Measurements from ENCODE around the gene TAAR5.
"Not testable (repeated sequence)": the region's sequence is repeated elsewhere in the genome, so short reads cannot be mapped to it uniquely, and the experiment has no call there.

The TAAR5 gene

GRCh38 chr6:132587424-132587823, 2.1 kb downstream of the TAAR5 start:
- H3K36me3 ChIP-seq, result no peaks in the 10 kb centered on the region
- no peak for TF ChIP-seq Cebpa-rat (IDR thresholded peaks at IDR 0.05)

GRCh38 chr6:132584698-132585097, 4.8 kb downstream of the TAAR5 start:
- Histone ChIP-seq H4K20me1 (no peaks in the 10 kb centered on the region), H3K9ac (no peak overlapping the region), H3K4me2 (no peak overlapping the region), H3K27me3 (no peaks in the 10 kb centered on the region), H3K27ac (no peak overlapping the region), H3K9me3 (replicated peaks in 1 of 11) (peaks cover 0 to 5% (median 0%) of the 10 kb centered on the region in 11 experiments; a peak in 4 of 22 replicates), H3K36me3 (no peaks in the 10 kb centered on the region), H3K4me3 (no peak overlapping the region), H3K4me1 (no peaks in the 10 kb centered on the region)
- TF ChIP-seq Cebpa-rat (IDR thresholded peaks at IDR 0.05), result no peak

More at GRCh38 chr6:132587424-132587823, 2.1 kb downstream of the TAAR5 start:
- Histone ChIP-seq H3K27me3 (no peaks in the 10 kb centered on the region), H3K4me3 (no peak overlapping the region), H3K4me2 (no peak overlapping the region), H3K27ac (no peak overlapping the region), H3K4me1 (peaks cover 0 to 3% (median under 1%) of the 10 kb centered on the region in 10 experiments; a peak in 8 of 20 replicates), H4K20me1 (no peaks in the 10 kb centered on the region), H3K9ac (no peak overlapping the region), H3K9me3 (replicated peaks in 1 of 11) (no peaks in the 10 kb centered on the region)

DNA sequence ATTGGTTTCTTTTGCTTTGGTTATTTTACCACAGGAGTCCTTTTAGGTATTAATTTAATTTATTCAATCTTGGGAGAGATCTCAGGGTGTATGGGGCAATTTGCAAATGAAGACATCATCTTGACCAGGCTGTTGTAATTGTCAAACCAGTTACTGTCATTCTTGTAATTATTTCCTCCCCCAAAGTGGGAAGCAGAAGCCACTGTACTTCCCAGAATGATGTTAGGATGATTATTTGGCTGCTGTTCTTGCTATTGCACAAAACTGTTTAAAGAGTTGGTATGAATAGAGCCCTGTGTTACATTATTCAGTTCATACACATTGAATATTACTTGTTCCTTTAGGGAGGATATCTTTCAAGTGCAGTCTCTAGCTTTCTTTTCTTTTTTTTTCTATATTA, 17.8 kb downstream of the TAAR5 start:
- Histone ChIP-seq H3K4me2 (no peak overlapping the region), H3K4me1 (no peaks in the 10 kb centered on the region), H3K36me3 (no peaks in the 10 kb centered on the region), H4K20me1 (no peaks in the 10 kb centered on the region), H3K27me3 (no peaks in the 10 kb centered on the region), H3K27ac (no peak overlapping the region), H3K9ac (no peak overlapping the region), H3K9me3 (replicated peaks in 1 of 11) (no peaks in the 10 kb centered on the region), H3K4me3 (no peak overlapping the region)
- TF ChIP-seq Cebpa-rat (IDR thresholded peaks at IDR 0.05), result no peak

DNA sequence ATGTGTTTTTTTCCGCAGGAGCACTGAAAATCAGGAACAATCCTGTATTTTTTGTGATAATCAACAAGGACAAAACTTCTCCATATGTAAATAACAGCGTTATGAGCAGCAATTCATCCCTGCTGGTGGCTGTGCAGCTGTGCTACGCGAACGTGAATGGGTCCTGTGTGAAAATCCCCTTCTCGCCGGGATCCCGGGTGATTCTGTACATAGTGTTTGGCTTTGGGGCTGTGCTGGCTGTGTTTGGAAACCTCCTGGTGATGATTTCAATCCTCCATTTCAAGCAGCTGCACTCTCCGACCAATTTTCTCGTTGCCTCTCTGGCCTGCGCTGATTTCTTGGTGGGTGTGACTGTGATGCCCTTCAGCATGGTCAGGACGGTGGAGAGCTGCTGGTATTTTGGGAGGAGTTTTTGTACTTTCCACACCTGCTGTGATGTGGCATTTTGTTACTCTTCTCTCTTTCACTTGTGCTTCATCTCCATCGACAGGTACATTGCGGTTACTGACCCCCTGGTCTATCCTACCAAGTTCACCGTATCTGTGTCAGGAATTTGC, 19.2 kb downstream of the TAAR5 start, which contains the start of gene TAAR6:
Gene TAAR6 (plus strand): TSS at position 102 of the 557 bp plus-strand sequence. CDS start 0 bp downstream, at position 102.
- no peaks in the 10 kb centered on the region for H3K9me3 ChIP-seq (replicated peaks in 1 of 11)
- no peak within 1 kb of the TSS for H3K27ac ChIP-seq
- H3K4me1 ChIP-seq, result no peaks in the 10 kb centered on the region
- no peaks in the 10 kb centered on the region for H3K27me3 ChIP-seq
- H3K4me3 ChIP-seq, result no peak within 1 kb of the TSS
- no peaks in the 10 kb centered on the region for H3K36me3 ChIP-seq
- TF ChIP-seq Cebpa-rat (IDR thresholded peaks at IDR 0.05), result no peak
- no peak within 1 kb of the TSS for H3K9ac ChIP-seq
- H3K4me2 ChIP-seq, result no peak within 1 kb of the TSS
- no peaks in the 10 kb centered on the region for H4K20me1 ChIP-seq

DNA sequence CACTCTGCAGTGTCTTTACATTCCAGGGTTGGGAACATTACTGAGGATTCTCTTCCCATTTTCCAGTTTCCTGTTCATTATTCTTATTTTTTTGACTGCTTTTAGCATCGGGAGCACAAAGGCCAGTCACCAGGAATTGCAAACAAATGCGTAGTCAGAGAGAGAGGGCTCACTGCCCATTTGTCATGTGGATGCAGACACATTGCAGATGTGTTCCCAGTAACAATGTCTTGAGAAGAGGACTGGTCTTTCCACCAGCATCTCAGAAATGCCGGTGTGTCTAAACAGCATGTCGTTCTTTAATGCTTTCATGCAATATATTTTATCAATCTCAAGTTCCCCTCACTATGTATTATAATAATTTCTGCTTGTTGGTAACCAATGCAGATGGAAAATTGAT, 20.4 kb downstream of the TAAR5 start:
- Histone ChIP-seq H3K4me1 (no peaks in the 10 kb centered on the region), H3K4me2 (no peak overlapping the region), H3K36me3 (no peaks in the 10 kb centered on the region), H3K9me3 (replicated peaks in 1 of 11) (no peaks in the 10 kb centered on the region), H3K9ac (no peak overlapping the region), H3K27me3 (no peaks in the 10 kb centered on the region), H4K20me1 (no peaks in the 10 kb centered on the region), H3K4me3 (no peak overlapping the region), H3K27ac (no peak overlapping the region)
- no peak for TF ChIP-seq Cebpa-rat (IDR thresholded peaks at IDR 0.05)

DNA sequence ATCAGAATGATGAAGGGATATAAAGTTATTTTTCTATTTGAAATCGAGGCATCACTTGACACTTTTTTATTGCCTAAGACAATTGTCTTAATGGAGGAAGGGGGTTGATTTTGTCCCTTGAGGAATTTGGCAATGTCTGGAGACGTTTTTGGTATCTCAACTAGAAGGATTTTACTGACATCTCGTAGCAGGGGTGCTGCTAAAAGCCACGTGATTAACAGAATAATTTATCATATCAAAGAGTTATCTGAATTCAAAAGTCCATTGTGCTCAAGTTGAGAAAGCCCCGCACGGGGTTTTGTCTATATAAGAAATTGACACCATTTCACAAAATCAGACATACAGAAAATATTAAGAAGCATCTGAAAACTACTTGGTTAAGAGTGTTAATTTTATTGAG, 20.9 kb downstream of the TAAR5 start:
- TF ChIP-seq Cebpa-rat (IDR thresholded peaks at IDR 0.05), result no peak
- H3K9ac ChIP-seq, result no peak overlapping the region

DNA sequence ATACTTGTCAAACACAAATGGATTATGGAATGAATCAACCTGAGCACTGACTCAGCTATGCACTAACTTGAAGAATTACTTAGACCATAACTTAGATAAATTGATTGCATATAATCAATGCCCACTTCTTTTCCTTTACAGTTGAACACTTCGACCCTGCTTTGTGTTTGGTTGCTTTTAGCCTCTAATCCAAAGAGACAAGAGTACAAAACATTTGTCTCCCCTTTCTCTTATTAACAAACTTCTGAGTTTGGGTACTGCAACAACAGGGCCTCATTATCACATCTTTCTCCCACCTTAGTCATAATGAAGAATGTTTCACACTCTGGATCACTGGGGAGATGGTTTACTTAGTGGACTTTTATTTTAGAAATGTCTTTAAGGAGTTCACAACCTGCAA, 22.0 kb downstream of the TAAR5 start:
- no peaks in the 10 kb centered on the region for H3K27me3 ChIP-seq
- no peaks in the 10 kb centered on the region for H3K9me3 ChIP-seq (replicated peaks in 1 of 11)
- H3K9ac ChIP-seq, result no peak overlapping the region
- no peaks in the 10 kb centered on the region for H3K36me3 ChIP-seq
- no peaks in the 10 kb centered on the region for H4K20me1 ChIP-seq
- H3K27ac ChIP-seq, result no peak overlapping the region
- no peak overlapping the region for H3K4me3 ChIP-seq
- no peaks in the 10 kb centered on the region for H3K4me1 ChIP-seq
- no peak for TF ChIP-seq Cebpa-rat (IDR thresholded peaks at IDR 0.05)
- no peak overlapping the region for H3K4me2 ChIP-seq

More for the DNA sequence above, 20.9 kb downstream of the TAAR5 start:
- Histone ChIP-seq H3K4me3 (no peak overlapping the region), H3K4me1 (no peaks in the 10 kb centered on the region), H3K27me3 (no peaks in the 10 kb centered on the region), H3K27ac (no peak overlapping the region), H3K9me3 (replicated peaks in 1 of 11) (no peaks in the 10 kb centered on the region), H4K20me1 (no peaks in the 10 kb centered on the region), H3K36me3 (no peaks in the 10 kb centered on the region), H3K4me2 (no peak overlapping the region)

DNA sequence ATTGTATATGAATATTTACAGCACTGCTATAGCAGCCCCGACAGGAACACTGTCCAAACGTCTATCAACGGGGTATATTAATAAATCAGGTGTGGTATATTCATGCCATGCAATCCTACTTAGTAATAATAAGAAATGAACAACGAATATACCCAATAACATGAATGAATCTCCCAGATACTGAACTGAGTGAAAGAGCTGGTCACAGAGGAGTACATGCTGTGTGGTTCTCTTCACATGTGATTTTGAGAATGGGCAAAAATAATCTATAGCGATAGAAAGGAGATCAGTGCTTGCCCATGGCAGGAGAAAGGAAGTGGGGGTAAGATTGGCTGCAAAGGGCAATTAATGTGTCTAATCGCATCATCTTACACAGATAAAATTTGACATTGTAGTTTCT, 23.1 kb downstream of the TAAR5 start:
- Histone ChIP-seq H3K36me3 (no peaks in the 10 kb centered on the region), H3K4me2 (no peak overlapping the region), H4K20me1 (no peaks in the 10 kb centered on the region), H3K27ac (no peak overlapping the region), H3K4me1 (no peaks in the 10 kb centered on the region), H3K9me3 (replicated peaks in 1 of 11) (no peaks in the 10 kb centered on the region), H3K9ac (no peak overlapping the region), H3K4me3 (no peak overlapping the region), H3K27me3 (no peaks in the 10 kb centered on the region)
- TF ChIP-seq Cebpa-rat (IDR thresholded peaks at IDR 0.05), result no peak

GRCh38 chr6:132560087-132560486, 29.5 kb downstream of the TAAR5 start:
- H3K4me1 ChIP-seq; H4K20me1 ChIP-seq; H3K9ac ChIP-seq; H3K36me3 ChIP-seq; H3K4me3 ChIP-seq; H3K27ac ChIP-seq; H3K4me2 ChIP-seq; H3K9me3 ChIP-seq (replicated peaks in 1 of 11); H3K27me3 ChIP-seq: not testable (repeated sequence)

DNA sequence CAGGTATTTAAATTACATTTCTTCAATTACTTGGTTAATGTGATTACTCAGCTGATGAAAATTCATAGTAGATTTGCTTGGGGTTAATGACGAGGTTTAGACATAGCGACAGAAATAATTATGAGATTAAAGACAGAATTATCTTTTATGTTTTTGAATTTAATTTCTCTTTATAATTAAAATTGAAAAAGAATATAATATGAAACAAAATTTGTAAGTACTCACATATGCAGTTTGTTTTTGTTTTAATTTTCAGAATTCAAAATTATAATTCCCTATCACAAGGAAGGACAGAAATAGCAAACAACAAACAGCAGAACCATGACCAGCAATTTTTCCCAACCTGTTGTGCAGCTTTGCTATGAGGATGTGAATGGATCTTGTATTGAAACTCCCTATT, 37.2 kb downstream of the TAAR5 start, which contains the start of gene TAAR8:
Gene TAAR8 (plus strand): TSS at position 301 of the 400 bp plus-strand sequence. CDS start 21 bp downstream, at position 322.
- H3K36me3 ChIP-seq, result no peaks in the 10 kb centered on the region
- H3K9ac ChIP-seq, result no peak within 1 kb of the TSS
- H3K27me3 ChIP-seq, result no peaks in the 10 kb centered on the region
- no peaks in the 10 kb centered on the region for H3K4me1 ChIP-seq
- H3K27ac ChIP-seq, result no peak within 1 kb of the TSS
- no peak within 1 kb of the TSS for H3K4me2 ChIP-seq
- no peaks in the 10 kb centered on the region for H3K9me3 ChIP-seq (replicated peaks in 1 of 11)
- no peak within 1 kb of the TSS for H3K4me3 ChIP-seq
- H4K20me1 ChIP-seq, result no peaks in the 10 kb centered on the region
- no peak for TF ChIP-seq Cebpa-rat (IDR thresholded peaks at IDR 0.05)
